ENCODE measurements around the gene MPG. TPM values are rescaled to one million over a fixed set of nuclear protein-coding genes. Genes with fewer than 3 reads are reported as not detected.

MPG gene
- total and polyA plus RNA-seq, 4 donors: 25.4 to 84.1 (median 37.5) TPM

GRCh38 chr16:76535-77272 lies 1.3 kb upstream of the MPG start:
- H3K4me3 ChIP-seq (ENCODE audit: low read depth in 1 of 3, low read length in 3 of 3): no peak overlapping the region
- TF ChIP-seq YY1 (IDR thresholded peaks at IDR 0.05): no peak
- no peak for TF ChIP-seq FOXA1 (IDR thresholded peaks at IDR 0.05)
- TF ChIP-seq HNF4A (conservative IDR thresholded peaks at IDR 0.05): no peak
- TF ChIP-seq JUND (IDR thresholded peaks at IDR 0.05): no peak
- no peak for TF ChIP-seq TAF1 (conservative IDR thresholded peaks at IDR 0.05)
- TF ChIP-seq, protein P1, sequence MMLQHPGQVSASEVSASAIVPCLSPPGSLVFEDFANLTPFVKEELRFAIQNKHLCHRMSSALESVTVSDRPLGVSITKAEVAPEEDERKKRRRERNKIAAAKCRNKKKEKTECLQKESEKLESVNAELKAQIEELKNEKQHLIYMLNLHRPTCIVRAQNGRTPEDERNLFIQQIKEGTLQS (IDR thresholded peaks at IDR 0.05): no peak
- H3K27me3 ChIP-seq (ENCODE audit: control insufficient read depth in 4 of 4, insufficient read depth in 4 of 4, low read length in 3 of 4): no peaks in the 10 kb centered on the region
- H3K4me1 ChIP-seq (ENCODE audit: control insufficient read depth in 4 of 4, insufficient read depth in 4 of 4, low read length in 3 of 4): peaks cover 8 to 27% (median 22%) of the 10 kb centered on the region in 4 donors
- H3K9me3 ChIP-seq (ENCODE audit: control insufficient read depth in 4 of 4, low read length in 3 of 4): no peaks in the 10 kb centered on the region
- DNase-seq (ENCODE audit: low spot score): no peak
- H3K9ac ChIP-seq (ENCODE audit: low read depth in 1 of 2, low read length in 2 of 2): peak overlapping the region in 1 of 2 donors; percentile 14
- peaks cover 0 to 7% (median 0%) of the 10 kb centered on the region in 4 donors for H3K36me3 ChIP-seq (ENCODE audit: control insufficient read depth in 4 of 4, insufficient read depth in 3 of 4, low read depth in 1 of 4, low read length in 3 of 4)
- 51% methylated on average over 13 of the region's 13 CpGs for WGBS
- peak overlapping the region; percentile 65 to 75 for H3K27ac ChIP-seq (ENCODE audit: low read depth in 1 of 2, low read length in 2 of 2)

DNA sequence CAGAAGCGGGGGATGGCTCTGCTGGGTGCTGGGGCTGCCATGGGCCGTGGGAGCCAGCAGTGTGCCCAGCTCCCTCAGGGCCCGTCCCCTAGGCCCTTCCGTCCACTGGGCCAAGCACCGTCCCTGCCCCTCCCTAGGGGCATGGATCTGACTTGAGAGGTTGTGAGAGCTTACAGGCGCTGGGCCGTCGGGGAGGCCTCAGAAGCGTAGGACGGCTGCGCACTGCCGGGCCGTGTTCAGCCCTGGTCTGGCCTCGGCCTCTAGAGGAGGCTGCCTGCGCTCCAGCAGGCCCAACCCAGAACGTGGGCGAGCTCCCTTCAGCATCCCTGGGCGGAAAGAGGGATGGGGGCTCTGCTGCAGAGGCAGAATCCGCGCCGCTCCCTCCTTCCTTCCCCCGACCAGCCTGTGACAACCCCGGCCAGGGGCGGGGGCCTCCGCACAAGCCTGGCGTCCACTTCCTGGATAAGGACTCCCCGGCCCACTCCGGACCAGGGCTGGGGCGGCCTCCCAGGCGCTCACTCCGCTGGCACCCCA lies 685 bp upstream of the MPG start:
- DNase-seq (ENCODE audit: low spot score): no peak
- TF ChIP-seq, protein P2, sequence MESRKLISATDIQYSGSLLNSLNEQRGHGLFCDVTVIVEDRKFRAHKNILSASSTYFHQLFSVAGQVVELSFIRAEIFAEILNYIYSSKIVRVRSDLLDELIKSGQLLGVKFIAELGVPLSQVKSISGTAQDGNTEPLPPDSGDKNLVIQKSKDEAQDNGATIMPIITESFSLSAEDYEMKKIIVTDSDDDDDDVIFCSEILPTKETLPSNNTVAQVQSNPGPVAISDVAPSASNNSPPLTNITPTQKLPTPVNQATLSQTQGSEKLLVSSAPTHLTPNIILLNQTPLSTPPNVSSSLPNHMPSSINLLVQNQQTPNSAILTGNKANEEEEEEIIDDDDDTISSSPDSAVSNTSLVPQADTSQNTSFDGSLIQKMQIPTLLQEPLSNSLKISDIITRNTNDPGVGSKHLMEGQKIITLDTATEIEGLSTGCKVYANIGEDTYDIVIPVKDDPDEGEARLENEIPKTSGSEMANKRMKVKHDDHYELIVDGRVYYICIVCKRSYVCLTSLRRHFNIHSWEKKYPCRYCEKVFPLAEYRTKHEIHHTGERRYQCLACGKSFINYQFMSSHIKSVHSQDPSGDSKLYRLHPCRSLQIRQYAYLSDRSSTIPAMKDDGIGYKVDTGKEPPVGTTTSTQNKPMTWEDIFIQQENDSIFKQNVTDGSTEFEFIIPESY (IDR thresholded peaks at IDR 0.05): no peak
- no peak for TF ChIP-seq YY1 (IDR thresholded peaks at IDR 0.05)
- TF ChIP-seq, protein P1 (IDR thresholded peaks at IDR 0.05): no peak
- TF ChIP-seq FOXA1 (IDR thresholded peaks at IDR 0.05): no peak
- TF ChIP-seq EGR1 (IDR thresholded peaks at IDR 0.05; ENCODE audit: low read depth in 2 of 2): no peak
- TF ChIP-seq CTCF (IDR thresholded peaks at IDR 0.05; ENCODE audit: low read depth, low read length, missing input control): no peak
- TF ChIP-seq HNF4G (IDR thresholded peaks at IDR 0.05): no peak
- TF ChIP-seq MAX (IDR thresholded peaks at IDR 0.05): no peak
- TF ChIP-seq JUND (IDR thresholded peaks at IDR 0.05): no peak
- TF ChIP-seq GABPA (IDR thresholded peaks at IDR 0.05 in 1 of 2, conservative IDR thresholded peaks at IDR 0.05 in 1 of 2): no peak
- no peak for TF ChIP-seq RXRA (IDR thresholded peaks at IDR 0.05)
- TF ChIP-seq FOXA2 (IDR thresholded peaks at IDR 0.05): no peak
- TF ChIP-seq REST (IDR thresholded peaks at IDR 0.05): no peak
- TF ChIP-seq HNF4A (conservative IDR thresholded peaks at IDR 0.05): no peak
- no peak for TF ChIP-seq NR2F2 (IDR thresholded peaks at IDR 0.05)
- no peak for TF ChIP-seq TAF1 (conservative IDR thresholded peaks at IDR 0.05)
- TF ChIP-seq RAD21 (IDR thresholded peaks at IDR 0.05): no peak
- no peak for TF ChIP-seq SP1 (IDR thresholded peaks at IDR 0.05)
- H3K4me3 ChIP-seq (ENCODE audit: low read depth in 1 of 3, low read length in 3 of 3): peak overlapping the region in 2 of 3 donors; percentile 62 to 93
- H3K36me3 ChIP-seq (ENCODE audit: control insufficient read depth in 4 of 4, insufficient read depth in 3 of 4, low read depth in 1 of 4, low read length in 3 of 4): peaks cover 0 to 7% (median 0%) of the 10 kb centered on the region in 4 donors
- peaks cover 8 to 24% (median 20%) of the 10 kb centered on the region in 4 donors for H3K4me1 ChIP-seq (ENCODE audit: control insufficient read depth in 4 of 4, insufficient read depth in 4 of 4, low read length in 3 of 4)
- H3K27me3 ChIP-seq (ENCODE audit: control insufficient read depth in 4 of 4, insufficient read depth in 4 of 4, low read length in 3 of 4): no peaks in the 10 kb centered on the region
- H3K9me3 ChIP-seq (ENCODE audit: control insufficient read depth in 4 of 4, low read length in 3 of 4): no peaks in the 10 kb centered on the region
- WGBS: 52% methylated on average over 31 of the region's 31 CpGs
- H3K9ac ChIP-seq (ENCODE audit: low read depth in 1 of 2, low read length in 2 of 2): peak overlapping the region; percentile 3 to 14
- H3K27ac ChIP-seq (ENCODE audit: low read depth in 1 of 2, low read length in 2 of 2): peak overlapping the region; percentile 65 to 75

All from liver (tissue), 9 donors.